Dedifferentiated amniotic fluid mesenchymal stem cell (primary cell): ENCODE measurements around the gene PAK4.

Source experiments
- DNase-seq: peaks from one replicate; pipeline ENCODE4 v3.0.0-alpha.2; 2016; ENCODE audit errors: extremely low spot score

The PAK4 gene

GRCh38 chr19:39180749-39181148, 55.2 kb downstream of the PAK4 start:
- DNase-seq: no peak

DNA sequence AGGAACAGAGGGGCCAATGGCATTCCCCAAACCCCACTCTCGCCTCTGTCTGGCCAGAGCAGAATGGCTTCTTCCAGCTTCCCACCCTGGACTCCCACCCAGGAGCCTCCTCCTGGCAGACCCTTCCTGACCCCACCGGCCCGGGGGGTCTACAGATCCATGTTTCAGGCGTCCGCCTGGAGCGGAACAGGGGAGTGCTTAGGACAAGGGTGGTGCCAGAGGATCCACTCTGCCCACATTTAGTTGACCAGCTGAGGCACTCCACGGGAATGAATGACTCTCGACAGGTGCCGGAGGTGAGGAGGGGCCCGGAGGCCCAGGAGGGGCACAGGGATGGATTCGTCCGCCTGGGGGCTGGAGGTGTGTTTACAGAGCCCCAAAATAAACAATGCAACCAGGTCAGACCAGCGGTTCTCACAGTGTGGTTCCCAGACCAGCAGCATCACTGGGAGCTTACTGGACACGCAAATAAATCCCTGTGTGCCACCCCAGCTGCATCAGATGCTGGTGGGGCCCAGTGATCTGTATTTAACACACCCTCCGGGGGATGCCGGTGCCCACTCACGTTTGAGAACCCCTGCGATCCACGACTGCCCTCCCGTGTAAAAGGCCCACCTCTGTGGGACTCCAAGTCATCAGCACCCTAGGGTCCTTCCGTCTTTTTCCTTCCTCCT, 56.1 kb downstream of the PAK4 start:
- no peak for DNase-seq

DNA sequence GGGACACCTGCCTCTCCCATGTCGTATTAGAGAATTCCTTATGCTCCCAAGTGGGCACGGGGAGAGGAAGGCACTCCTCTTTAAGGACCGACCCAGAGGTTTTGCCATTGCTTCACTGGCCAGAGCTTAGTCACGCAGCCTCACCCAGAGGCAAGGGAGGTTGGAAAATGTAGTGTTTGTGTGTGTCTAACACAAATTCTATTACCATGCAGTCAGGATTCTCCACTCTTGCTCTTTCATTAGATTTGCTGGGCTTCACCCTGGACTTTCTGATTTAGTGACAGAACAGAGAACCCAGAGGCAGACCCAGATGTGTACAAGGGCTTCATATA, 56.6 kb downstream of the PAK4 start:
- no peak for DNase-seq

DNA sequence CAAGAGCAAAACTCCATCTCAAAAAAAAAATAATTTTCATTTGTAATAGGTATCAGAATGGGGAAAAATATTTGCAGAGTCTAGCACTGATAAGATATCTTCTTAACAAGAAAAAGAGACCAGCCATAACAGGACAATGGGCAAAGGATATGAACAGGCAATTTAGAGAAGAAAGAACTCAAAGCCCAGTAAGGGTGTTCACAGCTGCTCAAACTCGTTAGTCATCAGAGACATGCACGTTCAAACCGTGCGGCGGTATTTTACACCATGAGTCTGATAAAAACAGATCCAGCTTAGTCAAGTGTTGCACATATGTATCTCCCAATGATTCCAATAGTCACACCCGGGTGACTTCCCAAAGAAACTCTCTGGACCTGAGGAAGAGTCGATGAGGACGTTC, 57.5 kb downstream of the PAK4 start:
- no peak for DNase-seq

DNA sequence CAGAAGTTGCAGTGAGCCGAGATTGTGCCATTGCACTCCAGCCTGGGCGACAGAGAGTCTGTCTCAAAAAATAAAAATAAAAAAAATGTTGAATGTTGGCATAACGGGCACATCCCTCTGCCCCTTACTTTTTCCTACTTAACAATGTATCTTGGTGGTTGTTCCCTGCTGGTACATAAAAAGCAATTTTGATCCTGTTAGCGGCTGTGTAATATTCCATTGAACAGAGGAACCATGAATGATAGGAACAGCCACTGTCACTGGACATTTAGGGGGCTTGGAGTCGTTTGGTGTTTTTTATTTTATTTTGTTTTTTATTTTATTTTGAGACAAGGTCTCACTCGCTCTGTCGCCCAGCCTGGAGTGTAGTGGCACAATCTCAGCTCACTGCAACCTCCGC, 60.8 kb downstream of the PAK4 start:
- DNase-seq: no peak

DNA sequence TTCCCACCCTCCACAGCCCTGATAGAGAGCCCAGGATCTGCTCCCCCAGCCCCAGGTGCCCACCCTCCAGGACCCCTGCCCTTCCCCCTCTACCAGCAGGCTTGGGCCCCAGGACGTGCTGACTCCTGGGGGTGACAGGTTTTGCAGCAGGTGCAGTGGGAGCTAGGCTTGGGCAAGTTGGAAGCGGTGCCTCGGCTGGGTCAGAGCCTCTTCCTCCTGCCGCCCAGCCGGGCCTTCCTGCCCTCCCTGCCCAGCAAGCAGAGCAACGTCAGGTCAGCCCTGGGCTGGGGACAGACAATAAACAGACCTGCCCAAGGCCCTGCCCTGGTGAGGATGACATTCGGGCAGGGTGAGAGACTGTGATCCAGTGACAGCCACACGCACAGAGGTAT, 62.0 kb downstream of the PAK4 start:
- DNase-seq: no peak

GRCh38 chr19:39188960-39189359, 63.4 kb downstream of the PAK4 start:
- no peak for DNase-seq

DNA sequence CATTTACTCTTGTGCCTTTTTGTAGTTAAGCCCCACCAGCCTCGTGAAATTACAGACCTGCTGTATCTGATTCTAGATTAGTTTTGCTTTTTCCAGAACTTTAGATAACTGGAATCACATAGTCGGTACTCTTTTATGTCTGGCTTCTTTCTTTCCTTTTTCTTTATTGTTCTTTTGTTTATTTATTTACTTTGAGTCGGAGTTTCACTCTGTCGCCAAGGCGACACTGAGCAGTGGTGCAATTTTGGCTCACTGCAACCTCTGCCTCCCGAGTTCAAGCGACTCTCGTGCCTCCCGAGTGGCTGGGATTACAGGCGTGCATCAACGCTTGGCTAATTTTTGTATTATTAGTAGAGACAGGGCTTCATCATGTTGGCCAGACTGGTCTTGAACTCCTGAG, 65.2 kb downstream of the PAK4 start:
- no peak for DNase-seq

GRCh38 chr19:39192846-39193245, 67.3 kb downstream of the PAK4 start:
- no peak for DNase-seq

DNA sequence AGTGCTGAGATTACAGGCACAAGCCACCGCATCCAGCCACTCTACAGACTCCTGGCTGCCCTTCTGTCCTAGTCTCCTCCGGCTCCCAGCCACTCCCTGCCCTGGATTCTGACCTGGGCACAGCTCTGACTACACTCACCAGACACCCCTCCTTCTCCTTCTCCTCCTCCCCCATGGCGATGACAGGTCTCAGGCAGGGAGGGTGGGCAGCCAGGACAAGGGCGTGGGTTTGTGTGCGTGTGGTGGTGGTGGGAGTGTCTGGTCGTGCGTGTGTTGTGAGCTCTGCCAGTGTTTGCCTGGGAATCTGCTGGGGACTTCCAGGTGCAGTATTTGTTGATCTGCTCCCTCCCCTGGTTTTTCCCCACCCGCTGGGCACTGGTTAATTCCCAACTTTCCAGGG, 68.2 kb downstream of the PAK4 start:
- no peak for DNase-seq

- no peak for DNase-seq
These were observed 69.4 kb downstream of the PAK4 start for GRCh38 chr19:39194832-39195542.

GRCh38 chr19:39195755-39196154, 70.2 kb downstream of the PAK4 start:
- DNase-seq: no peak

GRCh38 chr19:39196320-39196719, 70.7 kb downstream of the PAK4 start:
- no peak for DNase-seq

GRCh38 chr19:39196860-39197562, 71.4 kb downstream of the PAK4 start, which contains the start of gene NCCRP1:
TSS of gene NCCRP1 (plus strand) at chr19:39196964. CDS start at chr19:39196983, 19 bp downstream.
- DNase-seq: no peak

DNA sequence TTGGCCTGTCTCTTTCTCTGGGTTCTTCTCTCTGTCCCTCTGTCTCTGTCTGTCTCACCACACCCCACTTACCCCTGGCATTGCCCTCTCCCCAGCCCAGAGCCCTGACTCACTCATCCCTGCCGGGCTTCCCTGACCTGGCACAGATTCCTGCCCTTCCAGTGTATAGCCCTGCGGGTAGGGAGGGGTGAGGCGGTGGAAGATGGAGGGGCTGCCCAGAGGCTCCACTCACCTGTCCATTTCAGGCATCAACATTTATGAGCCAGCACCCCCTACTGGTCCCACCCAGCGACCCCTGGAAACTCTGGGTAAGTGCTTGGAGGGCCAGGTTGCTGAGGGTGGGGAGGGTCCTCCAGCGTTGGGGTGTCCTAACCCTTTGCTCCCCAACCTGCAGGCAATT, 72.2 kb downstream of the PAK4 start:
- DNase-seq: no peak

DNA sequence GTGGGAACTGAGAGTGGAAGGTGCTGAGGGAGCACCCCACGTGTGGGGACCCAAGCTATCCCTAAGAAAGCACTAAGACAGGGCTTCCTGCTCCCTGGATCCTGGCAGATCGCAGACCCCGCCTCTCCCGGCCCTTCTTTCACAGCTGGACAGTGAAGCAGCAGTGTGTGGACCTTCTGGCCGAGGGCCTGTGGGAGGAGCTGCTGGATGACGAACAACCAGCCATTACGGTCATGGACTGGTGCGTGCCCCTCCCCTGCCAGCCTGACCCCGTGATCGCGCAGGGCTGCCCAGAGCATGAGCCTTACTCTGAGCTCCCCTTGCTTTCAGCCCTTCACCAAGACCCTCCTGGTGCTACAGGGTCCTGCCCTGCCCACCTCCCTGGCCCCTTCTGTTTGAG, 73.4 kb downstream of the PAK4 start:
- peak; percentile 49 for DNase-seq

- no peak for DNase-seq
These were observed 74.6 kb downstream of the PAK4 start for GRCh38 chr19:39200066-39200802.

GRCh38 chr19:39200803-39201115, 75.2 kb downstream of the PAK4 start:
- DNase-seq: no peak

DNA sequence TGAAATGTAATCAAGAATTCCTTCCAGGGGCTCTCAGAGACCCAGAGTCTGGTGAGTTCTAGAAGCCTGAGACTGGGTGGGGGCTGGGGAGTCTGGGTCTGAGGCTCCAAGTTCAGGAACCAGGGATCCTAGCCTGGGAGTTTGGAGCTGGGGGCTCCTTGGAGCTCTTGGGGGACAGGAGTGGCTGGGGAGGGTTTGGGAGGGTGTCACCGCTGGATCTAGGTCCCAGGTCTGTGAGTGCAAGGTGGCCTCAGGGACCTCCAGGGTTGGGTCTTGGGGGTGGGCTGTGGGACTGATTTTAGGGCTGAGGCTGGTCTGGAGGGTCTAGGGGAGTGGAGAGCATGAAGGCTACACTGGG, 77.4 kb downstream of the PAK4 start:
- no peak for DNase-seq

DNA sequence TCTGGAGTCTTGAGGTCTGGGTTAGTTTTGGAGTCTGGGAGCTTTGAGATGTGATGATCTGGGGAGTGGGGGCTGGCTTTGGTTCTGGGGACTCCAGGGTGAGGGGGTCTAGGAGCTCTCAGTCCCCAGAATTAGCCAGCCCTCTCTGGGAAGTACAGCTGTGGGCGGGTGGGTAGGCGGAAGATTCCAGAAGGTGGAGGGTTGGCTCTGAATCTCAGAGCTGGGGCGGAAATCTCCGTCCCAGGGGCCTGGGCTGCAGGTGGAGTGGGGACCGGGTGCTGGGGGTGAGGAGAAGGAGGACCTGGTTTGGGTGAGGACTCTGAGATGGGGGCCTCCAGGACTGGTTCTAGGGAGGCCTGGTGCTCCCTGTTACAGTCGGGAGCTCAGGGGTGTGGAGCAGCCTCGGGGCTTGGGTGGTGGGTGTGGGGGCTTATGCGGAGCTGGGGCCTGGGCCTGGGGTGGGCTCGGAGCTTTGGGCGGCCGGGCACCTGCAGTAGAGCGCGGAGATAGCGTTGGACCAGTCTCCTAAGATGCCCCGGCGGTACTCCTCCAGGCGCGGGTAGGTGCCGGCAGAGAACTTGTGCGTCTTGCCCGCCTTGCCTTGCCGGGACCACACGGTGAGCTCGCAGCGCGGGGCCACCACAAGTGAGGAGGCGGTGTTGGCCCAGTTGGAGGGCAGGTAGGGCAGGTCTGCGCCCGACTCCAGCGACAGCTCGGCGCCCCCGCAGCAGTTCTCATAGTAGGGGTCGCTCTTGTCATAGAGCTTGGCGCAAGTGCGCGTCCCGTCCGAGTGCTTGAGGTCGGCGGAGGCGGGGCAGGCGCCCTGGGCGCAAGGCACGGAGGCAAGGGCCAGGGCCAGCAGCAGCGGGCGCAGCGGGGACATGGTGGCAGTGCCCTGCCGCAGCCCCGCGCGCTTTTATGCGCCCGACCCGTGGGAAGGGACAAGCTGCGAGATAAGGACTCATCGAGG, 78.1 kb downstream of the PAK4 start, which contains the start of gene SYCN:
Gene SYCN (minus strand): TSS at position 892 of the 970 bp plus-strand sequence. CDS start 9 bp downstream, at position 883.
- no peak for DNase-seq

DNA sequence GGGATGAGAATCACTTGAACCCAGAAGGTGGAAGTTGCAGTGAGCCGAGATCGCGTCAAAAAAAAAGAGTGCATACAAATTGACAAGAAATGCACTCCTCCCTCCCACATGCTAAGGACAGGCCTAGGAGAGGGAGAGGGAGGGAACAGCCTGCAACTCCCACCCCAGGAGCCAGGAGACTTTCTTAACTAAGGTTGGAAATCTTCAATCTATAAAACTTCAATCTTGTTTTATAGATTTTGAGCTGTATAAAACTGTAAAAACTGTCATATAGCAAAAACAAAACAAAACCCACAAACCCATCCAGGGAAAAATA, 79.8 kb downstream of the PAK4 start:
- DNase-seq: no peak

- DNase-seq: no peak
These were observed 80.5 kb downstream of the PAK4 start for GRCh38 chr19:39206122-39206521.
